Endothelial cell of umbilical vein (primary cell): Measurements from ENCODE around the gene RINL.

Experiments used
- EZH2 ChIP-seq: IDR thresholded peaks from 2 replicates; pipeline ENCODE4 v1.6.1; 2012; ENCODE audit warnings: borderline replicate concordance, low read depth, mild to moderate bottlenecking, moderate library complexity, low read length, inconsistent platforms; ENCODE audit not compliant: severe bottlenecking
- POLR2A ChIP-seq: IDR thresholded peaks from 2 replicates; pipeline ENCODE4 v1.6.1; 2012; ENCODE audit warnings: low read depth, mild to moderate bottlenecking, control low read depth, low read length
- POLR2AphosphoS5 ChIP-seq: IDR thresholded peaks from 2 replicates; pipeline ENCODE4 v1.6.1; 2012; ENCODE audit warnings: low read depth, mild to moderate bottlenecking, control low read depth, low read length, moderate library complexity; ENCODE audit not compliant: insufficient read depth
- TF ChIP-seq, protein P1 (sequence below), 2 donors: IDR thresholded peaks; 1 replicate in 1 of 2; 2 replicates in 1 of 2; pipeline ENCODE4 v1.5.1; 2011; ENCODE audit warnings: low read length in 2 of 2, mild to moderate bottlenecking in 2 of 2, moderate library complexity in 2 of 2, control low read depth in 1 of 2, inconsistent platforms in 1 of 2, low read depth in 1 of 2; ENCODE audit not compliant: insufficient read depth in 1 of 2; ENCODE audit errors: extremely low read depth in 1 of 2
- TF ChIP-seq, protein P2 (sequence below): IDR thresholded peaks from 2 replicates; pipeline ENCODE4 v1.6.1; 2011; ENCODE audit not compliant: insufficient read depth, insufficient read length

DNA sequence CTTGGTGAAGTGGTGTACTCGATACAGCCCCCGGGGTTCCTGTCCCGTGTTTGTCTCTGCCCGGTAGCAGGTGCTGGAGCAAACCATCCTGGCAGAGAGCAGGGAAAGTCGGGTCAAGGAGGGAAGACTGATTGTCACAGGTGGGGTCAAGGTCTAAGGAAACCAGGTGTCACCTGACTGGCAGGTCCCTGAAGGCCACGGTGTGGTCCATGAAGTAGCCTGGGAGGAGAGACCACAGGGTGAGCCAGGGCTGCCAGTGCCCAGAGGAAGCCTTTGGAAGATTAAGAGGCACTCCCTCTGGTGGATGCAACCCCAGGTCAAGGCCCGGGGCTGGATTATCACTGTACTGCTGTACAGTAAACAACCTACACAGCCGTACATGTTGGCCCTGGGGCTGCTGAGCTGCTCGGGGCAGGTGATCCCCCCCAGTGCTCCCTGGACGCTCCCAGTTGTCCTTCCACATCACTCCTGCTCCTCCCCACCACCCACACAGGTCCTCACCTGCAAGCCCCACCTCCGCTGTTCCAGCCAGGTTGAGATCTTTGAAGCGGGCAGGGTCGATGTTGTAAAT lies 39.9 kb upstream of the RINL start:
- TF ChIP-seq POLR2A (no peak), EZH2 (no peak), POLR2AphosphoS5 (no peak)
- TF ChIP-seq, protein P1, sequence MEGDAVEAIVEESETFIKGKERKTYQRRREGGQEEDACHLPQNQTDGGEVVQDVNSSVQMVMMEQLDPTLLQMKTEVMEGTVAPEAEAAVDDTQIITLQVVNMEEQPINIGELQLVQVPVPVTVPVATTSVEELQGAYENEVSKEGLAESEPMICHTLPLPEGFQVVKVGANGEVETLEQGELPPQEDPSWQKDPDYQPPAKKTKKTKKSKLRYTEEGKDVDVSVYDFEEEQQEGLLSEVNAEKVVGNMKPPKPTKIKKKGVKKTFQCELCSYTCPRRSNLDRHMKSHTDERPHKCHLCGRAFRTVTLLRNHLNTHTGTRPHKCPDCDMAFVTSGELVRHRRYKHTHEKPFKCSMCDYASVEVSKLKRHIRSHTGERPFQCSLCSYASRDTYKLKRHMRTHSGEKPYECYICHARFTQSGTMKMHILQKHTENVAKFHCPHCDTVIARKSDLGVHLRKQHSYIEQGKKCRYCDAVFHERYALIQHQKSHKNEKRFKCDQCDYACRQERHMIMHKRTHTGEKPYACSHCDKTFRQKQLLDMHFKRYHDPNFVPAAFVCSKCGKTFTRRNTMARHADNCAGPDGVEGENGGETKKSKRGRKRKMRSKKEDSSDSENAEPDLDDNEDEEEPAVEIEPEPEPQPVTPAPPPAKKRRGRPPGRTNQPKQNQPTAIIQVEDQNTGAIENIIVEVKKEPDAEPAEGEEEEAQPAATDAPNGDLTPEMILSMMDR (IDR thresholded peaks at IDR 0.05; ENCODE audit: extremely low read depth in 1 of 2, insufficient read depth in 1 of 2, low read depth in 1 of 2, low read length in 2 of 2) = peak in 1 of 2 donors; percentile 14
- TF ChIP-seq, protein P2, sequence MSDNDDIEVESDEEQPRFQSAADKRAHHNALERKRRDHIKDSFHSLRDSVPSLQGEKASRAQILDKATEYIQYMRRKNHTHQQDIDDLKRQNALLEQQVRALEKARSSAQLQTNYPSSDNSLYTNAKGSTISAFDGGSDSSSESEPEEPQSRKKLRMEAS = no peak
